Astrocyte of the spinal cord (primary cell): ENCODE results near the gene DLST.

Experiments
- DNase-seq: peaks from one replicate; pipeline ENCODE4 v3.0.0; 2011; ENCODE audit warnings: low read depth, low spot score
- H3K4me3 ChIP-seq: 2 replicates; pipeline ENCODE4 v1.5.1; 2011; ENCODE audit warnings: low read depth, mild to moderate bottlenecking, low read length, moderate library complexity
- CTCF ChIP-seq: IDR thresholded peaks from 2 replicates; pipeline ENCODE4 v1.5.1; 2012; ENCODE audit warnings: low read depth, mild to moderate bottlenecking, low read length, inconsistent platforms
- in situ Hi-C: cut with HindIII; loops from 2 replicates; pipeline ENCODE4 v1.10.0; 2017; ENCODE audit warnings: low sequenced_read_pairs

The DLST gene

GRCh38 chr14:74892745-74893144, 11.0 kb downstream of the DLST start:
- no peak for TF ChIP-seq CTCF
- in situ Hi-C loops: no loop called here

GRCh38 chr14:74893614-74894091, 11.9 kb downstream of the DLST start:
- DNase-seq: no peak
- H3K4me3 ChIP-seq: no peak overlapping the region
- in situ Hi-C loops: no loop called here
- no peak for TF ChIP-seq CTCF

More at GRCh38 chr14:74892745-74893144, 11.0 kb downstream of the DLST start:
- no peak for DNase-seq
- H3K4me3 ChIP-seq: no peak overlapping the region

GRCh38 chr14:74896400-74896799, 14.7 kb downstream of the DLST start:
- no peak overlapping the region for H3K4me3 ChIP-seq
- in situ Hi-C loops: no loop called here
- TF ChIP-seq CTCF: no peak
- DNase-seq: no peak

GRCh38 chr14:74897642-74898041, 15.9 kb downstream of the DLST start:
- no peak for DNase-seq
- H3K4me3 ChIP-seq: no peak overlapping the region
- in situ Hi-C loops: no loop called here
- TF ChIP-seq CTCF: no peak

- in situ Hi-C loops: no loop called here
- no peak for TF ChIP-seq CTCF
- no peak for DNase-seq
Measured at GRCh38 chr14:74898083-74898482, 16.4 kb downstream of the DLST start.

GRCh38 chr14:74898694-74899093, 17.0 kb downstream of the DLST start:
- no peak overlapping the region for H3K4me3 ChIP-seq
- no peak for TF ChIP-seq CTCF
- DNase-seq: no peak
- in situ Hi-C loops: no loop called here

More at GRCh38 chr14:74898083-74898482, 16.4 kb downstream of the DLST start:
- no peak overlapping the region for H3K4me3 ChIP-seq
